Heart left ventricle (tissue), 16 donors: ENCODE measurements around the gene TRDN. TPM values are rescaled to one million over a fixed set of nuclear protein-coding genes. Genes with fewer than 3 reads are reported as not detected.
"Not testable (repeated sequence)": the region's sequence is repeated elsewhere in the genome, so short reads cannot be mapped to it uniquely, and the experiment has no call there.

Experiments used
- ATAC-seq, 4 donors: fragments of 200-7000 bp; cut with Tn5 transposase; one replicate each; pipeline ENCODE4 v1.9.1; 2020 to 2022; ENCODE audit warnings: moderate library complexity in 4 of 4, mild to moderate bottlenecking in 3 of 4, moderate number of reproducible peaks in 1 of 4
- DNase-seq, 5 donors: peaks; one replicate each; pipeline ENCODE4 v3.0.0-alpha.2; 2020
- H3K27ac ChIP-seq, 12 donors: fragments of 200-600 bp; sonication (generic) in 4 of 12; one replicate each; pipeline versions ENCODE4 v1.5.0 to v1.8.0; 2016 to 2022; ENCODE audit warnings: mild to moderate bottlenecking in 2 of 12
- H3K27me3 ChIP-seq, 9 donors: fragments of 200-600 bp; sonication (generic) in 2 of 9; one replicate each; pipeline versions ENCODE4 v1.5.1 to v1.8.0; 2016 to 2022; ENCODE audit warnings: mild to moderate bottlenecking in 3 of 9
- H3K36me3 ChIP-seq, 9 donors: fragments of 200-600 bp; sonication (generic) in 2 of 9; one replicate each; pipeline versions ENCODE4 v1.5.0 to v1.8.0; 2018 to 2022; ENCODE audit warnings: mild to moderate bottlenecking in 2 of 9
- H3K4me1 ChIP-seq, 12 donors: fragments of 200-600 bp; sonication (generic) in 4 of 12; one replicate each; pipeline versions ENCODE4 v1.5.0 to v1.8.0; 2016 to 2022; ENCODE audit warnings: mild to moderate bottlenecking in 3 of 12
- H3K4me3 ChIP-seq, 12 donors: fragments of 200-600 bp; sonication (generic) in 4 of 12; one replicate each; pipeline versions ENCODE4 v1.5.0 to v1.8.0; 2017 to 2022; ENCODE audit warnings: mild to moderate bottlenecking in 9 of 12, moderate library complexity in 4 of 12
- H3K9me3 ChIP-seq, 12 donors: fragments of 200-600 bp; sonication (generic) in 4 of 12; one replicate each; pipeline versions ENCODE4 v1.5.0 to v1.8.0; 2016 to 2022; ENCODE audit warnings: mild to moderate bottlenecking in 1 of 12
- CTCF ChIP-seq, 12 donors: fragments of 200-600 bp; sonication (generic) in 4 of 12; IDR thresholded peaks; one replicate each; pipeline versions ENCODE4 v1.5.0 to v1.8.0; 2018 to 2022; ENCODE audit warnings: antibody characterized with exemption in 12 of 12, mild to moderate bottlenecking in 5 of 12
- POLR2A ChIP-seq, 2 donors: fragments of 450-650 bp; IDR thresholded peaks; one replicate each; pipeline ENCODE4 v1.6.1; 2017; ENCODE audit warnings: antibody characterized with exemption in 2 of 2, mild to moderate bottlenecking in 2 of 2, moderate library complexity in 2 of 2
- WGBS, 4 donors: extraction: QIAGEN DNeasy Blood & Tissue Kit in 2 of 4; methylation state at CpG; one replicate each; pipeline versions ENCODE4 v1.1.5 to v1.1.7; 2013 to 2018; 5-methylcytosine and 5-hydroxymethylcytosine counted together
- intact Hi-C, 10 donors: fragments of 100-400 bp; cut with DNase I; formaldehyde crosslinking; loops; one replicate each; pipeline versions ENCODE4 v1.11.1 to v1.14.2; 2022
- polyA plus RNA-seq, 2 donors: library from polyadenylated mRNA; stranded (reverse); fragments of 200-250 nt; gene quantifications; one replicate each; pipeline ENCODE4 v1.2.3, GENCODE V29; 2013
- total RNA-seq, 9 donors: library from RNA; depleted of rRNA in 2 of 9; stranded (reverse); fragments of >200 nt in 2 of 9; fragmentation: NEBNext Ultra II Directional in 3 of 9; extraction: Animal tissue kit (Norgen Biotek cat#: 25700) in 3 of 9; gene quantifications; one replicate each; pipeline versions ENCODE4 v1.1.0 to v1.2.4, GENCODE V29; 2016 to 2023
- donor health status: ischemic (EF 13 %, LVEDD 7.1; RV severe dilation, severe dysfunction).
- donor health status: healthy with polysubstance abuse.
- donor health status: DM: no; HTN: yes; CAD: no.
- donor health status: DM: no; HTN: no; CAD: no.
- donor health status: ischemic (EF 25% LVEDD 6.9; RV normal size, moderate dysfunction).
- donor health status: ischemic (EF 25% LVEDD 5.7; RV mildly dilated, moderate dysfunction).
- donor health status: healthy.
- donor health status: DM: yes; HTN: yes; CAD: no.
- donor health status: ischemic (EF 35%, LVEDD 5.7; RV mildly dilated, moderate dysfunction).
- donor health status: nonischemic (EF 11% LVEDD 7.7; RV severe dilation, severe dysfunction).
- donor health status: DM: yes; HTN: yes; CAD: no.
- donor health status: PGD.
- donor health status: ischemic (EF 29% LVEDD 5.4; RV normal size, mild dysfunction).
- donor health status: nonischemic (EF 23%, LVEDD 6.1; RV moderate dilation, normal function).

Gene TRDN
- total and polyA plus RNA-seq, 11 donors: 39.0 to 577 (median 381) TPM

- Histone ChIP-seq H3K36me3 (peaks cover 0 to 15% (median 0%) of the 10 kb centered on the region in 9 donors), H3K9me3 (no peaks in the 10 kb centered on the region), H3K27me3 (no peaks in the 10 kb centered on the region), H3K4me3 (no peak overlapping the region), H3K4me1 (no peaks in the 10 kb centered on the region), H3K27ac (no peak overlapping the region)
- intact Hi-C loops: no loop called here
- no peak for ATAC-seq
- 60 to 72% (median 61%) methylated on average over 1 of the region's 1 CpG for WGBS, 4 donors
- TF ChIP-seq CTCF (IDR thresholded peaks at IDR 0.05): no peak
- no peak for TF ChIP-seq POLR2A (IDR thresholded peaks at IDR 0.05)
- DNase-seq: no peak
Measured at GRCh38 chr6:123489589-123489988, 147.2 kb downstream of the TRDN start.

GRCh38 chr6:123480986-123481385, 155.8 kb downstream of the TRDN start:
- 14 to 26% (median 22%) methylated on average over 1 of the region's 1 CpG for WGBS, 4 donors
- H3K4me1 ChIP-seq: peaks cover 0 to 7% (median 0%) of the 10 kb centered on the region in 12 donors
- H3K4me3 ChIP-seq: no peak overlapping the region
- TF ChIP-seq POLR2A (IDR thresholded peaks at IDR 0.05) (no peak), CTCF (IDR thresholded peaks at IDR 0.05) (no peak)
- no peaks in the 10 kb centered on the region for H3K27me3 ChIP-seq
- H3K36me3 ChIP-seq: peaks cover 0 to 3% (median 0%) of the 10 kb centered on the region in 9 donors
- intact Hi-C loops: no loop called here
- peak in 1 of 4 donors; percentile 20 for ATAC-seq
- H3K9me3 ChIP-seq: no peaks in the 10 kb centered on the region
- H3K27ac ChIP-seq: no peak overlapping the region
- no peak for DNase-seq

- H3K9me3 ChIP-seq, DNase-seq, ATAC-seq, H3K4me1 ChIP-seq, H3K4me3 ChIP-seq, H3K27ac ChIP-seq, H3K27me3 ChIP-seq, intact Hi-C loops: not testable (repeated sequence)
- 88 to 91% (median 89%) methylated on average over 28 to 29 of the region's 29 CpGs for WGBS, 4 donors
- peaks cover 0 to 39% (median 0%) of the 10 kb centered on the region in 9 donors for H3K36me3 ChIP-seq
Measured at GRCh38 chr6:123472025-123472702, 164.6 kb downstream of the TRDN start.

- Histone ChIP-seq H3K36me3 (peaks cover 0 to 44% (median 0%) of the 10 kb centered on the region in 9 donors), H3K4me1 (peaks cover 0 to 27% (median 4%) of the 10 kb centered on the region in 12 donors), H3K27ac (no peak overlapping the region), H3K9me3 (no peaks in the 10 kb centered on the region), H3K4me3 (no peak overlapping the region), H3K27me3 (no peaks in the 10 kb centered on the region)
- DNase-seq (peak in 1 of 5 donors; percentile 23), ATAC-seq (peak; percentile 28 to 56 (median 34))
- intact Hi-C loops: no loop called here
- WGBS, 4 donors: 31 to 42% (median 36%) methylated on average over 2 of the region's 2 CpGs
- no peak for TF ChIP-seq POLR2A (IDR thresholded peaks at IDR 0.05)
- TF ChIP-seq CTCF (IDR thresholded peaks at IDR 0.05): no peak
Measured at GRCh38 chr6:123467392-123467791, 169.4 kb downstream of the TRDN start.
